ENCODE measurements around the gene TSPAN3. TPM values are rescaled to one million over a fixed set of nuclear protein-coding genes. Genes with fewer than 3 reads are reported as not detected.

The TSPAN3 gene
- total RNA-seq, 4 donors from 2014 or later: 229 to 361 (median 341) TPM

GRCh38 chr15:77009646-77010311 is 61.1 kb downstream of the TSPAN3 start:
- Histone ChIP-seq H3K27ac (no peak overlapping the region), H3K36me3 (no peaks in the 10 kb centered on the region), H3K9me3 (no peaks in the 10 kb centered on the region), H3K4me1 (no peaks in the 10 kb centered on the region), H3K4me3 (no peak overlapping the region), H3K27me3 (no peaks in the 10 kb centered on the region)
- in situ Hi-C loops (cut with MboI; ENCODE audit: low sequenced_read_pairs in 4 of 4): loop anchor here in 1 of 4 donors (10.0 kb wide), 1 partner anchor 535 kb away; no protein-coding TSS in a partner anchor
- no peak for TF ChIP-seq POLR2A (IDR thresholded peaks at IDR 0.05)
- TF ChIP-seq CTCF (IDR thresholded peaks at IDR 0.05 in 4 of 5, conservative IDR thresholded peaks at IDR 0.05 in 1 of 5): no peak
- intact Hi-C loops (cut with DNase I; ENCODE audit: low total_unique reads): no loop called here
- DNase-seq (no peak), ATAC-seq (no peak)

GRCh38 chr15:77009176-77009575 is 61.7 kb downstream of the TSPAN3 start:
- DNase-seq: no peak
- Histone ChIP-seq H3K4me3 (no peak overlapping the region), H3K27ac (no peak overlapping the region), H3K9me3 (no peaks in the 10 kb centered on the region), H3K36me3 (no peaks in the 10 kb centered on the region), H3K4me1 (no peaks in the 10 kb centered on the region), H3K27me3 (no peaks in the 10 kb centered on the region)
- in situ Hi-C loops (cut with MboI; ENCODE audit: low sequenced_read_pairs in 4 of 4) (no loop called here), intact Hi-C loops (cut with DNase I; ENCODE audit: low total_unique reads) (no loop called here)
- TF ChIP-seq CTCF (IDR thresholded peaks at IDR 0.05 in 4 of 5, conservative IDR thresholded peaks at IDR 0.05 in 1 of 5) (no peak), POLR2A (IDR thresholded peaks at IDR 0.05) (no peak)
- no peak for ATAC-seq

GRCh38 chr15:77004189-77004588 is 66.7 kb downstream of the TSPAN3 start:
- Histone ChIP-seq H3K27ac (no peak overlapping the region), H3K27me3 (no peaks in the 10 kb centered on the region), H3K4me1 (no peaks in the 10 kb centered on the region), H3K4me3 (no peak overlapping the region), H3K36me3 (no peaks in the 10 kb centered on the region), H3K9me3 (no peaks in the 10 kb centered on the region)
- TF ChIP-seq CTCF (IDR thresholded peaks at IDR 0.05 in 4 of 5, conservative IDR thresholded peaks at IDR 0.05 in 1 of 5) (no peak), POLR2A (IDR thresholded peaks at IDR 0.05) (no peak)
- in situ Hi-C loops (cut with MboI; ENCODE audit: low sequenced_read_pairs in 4 of 4) (no loop called here), intact Hi-C loops (cut with DNase I; ENCODE audit: low total_unique reads) (no loop called here)
- peak in 1 of 2 donors; percentile 38 for ATAC-seq
- peak; percentile 35 to 55 for DNase-seq

- ATAC-seq (peak; percentile 26 to 62), DNase-seq (peak; percentile 40 to 53)
- Histone ChIP-seq H3K36me3 (no peaks in the 10 kb centered on the region), H3K27me3 (no peaks in the 10 kb centered on the region), H3K4me1 (no peaks in the 10 kb centered on the region), H3K27ac (peak overlapping the region in 1 of 4 donors; percentile 29), H3K4me3 (no peak overlapping the region), H3K9me3 (no peaks in the 10 kb centered on the region)
- intact Hi-C loops (cut with DNase I; ENCODE audit: low total_unique reads) (no loop called here), in situ Hi-C loops (cut with MboI; ENCODE audit: low sequenced_read_pairs in 4 of 4) (no loop called here)
- TF ChIP-seq CTCF (IDR thresholded peaks at IDR 0.05 in 4 of 5, conservative IDR thresholded peaks at IDR 0.05 in 1 of 5) (no peak), POLR2A (IDR thresholded peaks at IDR 0.05) (peak in 1 of 2 donors; percentile 15)
These were observed 67.7 kb downstream of the TSPAN3 start for GRCh38 chr15:77002954-77003912.

Measured in gastrocnemius medialis (tissue), 4 donors.